Activated CD4-positive, CD25-positive, alpha-beta regulatory T cell treated with anti-CD3 and anti-CD28 coated beads, Interleukin-2, amount 50 U/mL, for 24 hours (primary cell): ENCODE data around the gene ARHGAP25.
"Not testable (repeated sequence)": the region's sequence is repeated elsewhere in the genome, so short reads cannot be mapped to it uniquely, and the experiment has no call there.

ENCODE experiments used
- ATAC-seq, 2 donors: fragments of 150-1000 bp; cut with Tn5 transposase; one replicate each; pipeline ENCODE4 v1.10.0; 2021; ENCODE audit warnings: mild to moderate bottlenecking in 1 of 2, moderate library complexity in 1 of 2

Gene ARHGAP25

GRCh38 chr2:68802161-68802560 is 67.5 kb downstream of the ARHGAP25 start:
- not testable (repeated sequence) for ATAC-seq

- ATAC-seq = no peak
These were observed 70.4 kb downstream of the ARHGAP25 start for GRCh38 chr2:68805025-68805424.

GRCh38 chr2:68806511-68807109 is 72.0 kb downstream of the ARHGAP25 start:
- ATAC-seq = no peak

GRCh38 chr2:68807821-68808266 is 73.2 kb downstream of the ARHGAP25 start:
- no peak for ATAC-seq

GRCh38 chr2:68809324-68810240 is 75.0 kb downstream of the ARHGAP25 start:
- ATAC-seq = no peak

- ATAC-seq = no peak
These were observed 76.8 kb downstream of the ARHGAP25 start for GRCh38 chr2:68811364-68811763.

GRCh38 chr2:68812251-68812650 is 77.6 kb downstream of the ARHGAP25 start:
- no peak for ATAC-seq

- ATAC-seq = no peak
These were observed 79.0 kb downstream of the ARHGAP25 start for GRCh38 chr2:68813596-68813995.

GRCh38 chr2:68817306-68817705 is 82.7 kb downstream of the ARHGAP25 start:
- ATAC-seq = no peak

- no peak for ATAC-seq
These were observed 84.9 kb downstream of the ARHGAP25 start for GRCh38 chr2:68819556-68819955.

- no peak for ATAC-seq
These were observed 87.7 kb downstream of the ARHGAP25 start for GRCh38 chr2:68822207-68822872.

- ATAC-seq = no peak
These were observed 90.2 kb downstream of the ARHGAP25 start for GRCh38 chr2:68824831-68825230.

GRCh38 chr2:68825866-68826265 is 91.3 kb downstream of the ARHGAP25 start:
- ATAC-seq = no peak

- ATAC-seq = no peak
These were observed 93.1 kb downstream of the ARHGAP25 start for GRCh38 chr2:68827666-68828065.

GRCh38 chr2:68828887-68829708 is 94.5 kb downstream of the ARHGAP25 start:
- peak; percentile 21 to 22 for ATAC-seq

- ATAC-seq = no peak
These were observed 95.1 kb downstream of the ARHGAP25 start for GRCh38 chr2:68829749-68830148.

- no peak for ATAC-seq
These were observed 97.1 kb downstream of the ARHGAP25 start for GRCh38 chr2:68831686-68832232.

- peak; percentile 72 for ATAC-seq
These were observed 97.7 kb downstream of the ARHGAP25 start for GRCh38 chr2:68832233-68832869.

GRCh38 chr2:68833162-68833561 is 98.6 kb downstream of the ARHGAP25 start:
- no peak for ATAC-seq

- ATAC-seq = no peak
These were observed 100.2 kb downstream of the ARHGAP25 start for GRCh38 chr2:68834737-68835376.

- ATAC-seq = no peak
These were observed 101.0 kb downstream of the ARHGAP25 start for GRCh38 chr2:68835621-68836020.
